SK-N-SH (cell line): ENCODE measurements around the gene CFAP92.

ENCODE experiments used
- NRF1 ChIP-seq: IDR thresholded peaks from 2 replicates; pipeline ENCODE4 v1.6.1; 2012; ENCODE audit warnings: low read depth, mild to moderate bottlenecking, low read length
- POLR2AphosphoS5 ChIP-seq: IDR thresholded peaks from 2 replicates; pipeline ENCODE4 v1.6.1; 2012; ENCODE audit warnings: low read depth, low read length
- YY1 ChIP-seq: IDR thresholded peaks from 2 replicates; pipeline ENCODE4 v1.4.0; 2012; ENCODE audit warnings: low read depth, mild to moderate bottlenecking
- TF ChIP-seq, protein P1 (sequence below): fragments of 200-600 bp; sonication (generic); IDR thresholded peaks from 2 replicates; pipeline ENCODE4 v1.6.1; 2017; ENCODE audit warnings: antibody characterized with exemption, mild to moderate bottlenecking, moderate library complexity
- TF ChIP-seq, protein P2 (sequence below): IDR thresholded peaks from 2 replicates; pipeline ENCODE4 v1.4.0; 2012; ENCODE audit warnings: low read depth, borderline replicate concordance

DNA sequence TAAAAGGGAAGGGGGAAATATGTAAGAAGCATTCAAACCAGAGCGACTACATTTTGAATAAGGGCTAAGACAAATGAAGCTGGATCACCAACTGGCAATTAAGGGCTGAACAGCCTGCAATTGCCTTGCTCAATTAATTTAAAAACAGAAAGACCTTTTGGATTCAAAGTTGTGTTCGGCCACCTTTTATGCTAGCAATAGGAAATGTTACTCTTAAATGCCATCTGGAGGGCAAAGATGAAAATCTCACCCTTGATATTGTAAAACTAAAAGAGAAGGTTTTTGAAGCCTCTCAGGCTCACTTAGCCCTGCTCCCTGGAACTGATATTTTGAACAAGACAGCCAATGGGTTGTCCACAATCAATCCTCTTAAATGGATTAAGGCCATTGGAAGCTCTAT, 70.3 kb downstream of the CFAP92 start:
- TF ChIP-seq, protein P1, sequence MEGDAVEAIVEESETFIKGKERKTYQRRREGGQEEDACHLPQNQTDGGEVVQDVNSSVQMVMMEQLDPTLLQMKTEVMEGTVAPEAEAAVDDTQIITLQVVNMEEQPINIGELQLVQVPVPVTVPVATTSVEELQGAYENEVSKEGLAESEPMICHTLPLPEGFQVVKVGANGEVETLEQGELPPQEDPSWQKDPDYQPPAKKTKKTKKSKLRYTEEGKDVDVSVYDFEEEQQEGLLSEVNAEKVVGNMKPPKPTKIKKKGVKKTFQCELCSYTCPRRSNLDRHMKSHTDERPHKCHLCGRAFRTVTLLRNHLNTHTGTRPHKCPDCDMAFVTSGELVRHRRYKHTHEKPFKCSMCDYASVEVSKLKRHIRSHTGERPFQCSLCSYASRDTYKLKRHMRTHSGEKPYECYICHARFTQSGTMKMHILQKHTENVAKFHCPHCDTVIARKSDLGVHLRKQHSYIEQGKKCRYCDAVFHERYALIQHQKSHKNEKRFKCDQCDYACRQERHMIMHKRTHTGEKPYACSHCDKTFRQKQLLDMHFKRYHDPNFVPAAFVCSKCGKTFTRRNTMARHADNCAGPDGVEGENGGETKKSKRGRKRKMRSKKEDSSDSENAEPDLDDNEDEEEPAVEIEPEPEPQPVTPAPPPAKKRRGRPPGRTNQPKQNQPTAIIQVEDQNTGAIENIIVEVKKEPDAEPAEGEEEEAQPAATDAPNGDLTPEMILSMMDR, result no peak
- TF ChIP-seq POLR2AphosphoS5 (no peak), YY1 (no peak), NRF1 (no peak)
- TF ChIP-seq, protein P2, sequence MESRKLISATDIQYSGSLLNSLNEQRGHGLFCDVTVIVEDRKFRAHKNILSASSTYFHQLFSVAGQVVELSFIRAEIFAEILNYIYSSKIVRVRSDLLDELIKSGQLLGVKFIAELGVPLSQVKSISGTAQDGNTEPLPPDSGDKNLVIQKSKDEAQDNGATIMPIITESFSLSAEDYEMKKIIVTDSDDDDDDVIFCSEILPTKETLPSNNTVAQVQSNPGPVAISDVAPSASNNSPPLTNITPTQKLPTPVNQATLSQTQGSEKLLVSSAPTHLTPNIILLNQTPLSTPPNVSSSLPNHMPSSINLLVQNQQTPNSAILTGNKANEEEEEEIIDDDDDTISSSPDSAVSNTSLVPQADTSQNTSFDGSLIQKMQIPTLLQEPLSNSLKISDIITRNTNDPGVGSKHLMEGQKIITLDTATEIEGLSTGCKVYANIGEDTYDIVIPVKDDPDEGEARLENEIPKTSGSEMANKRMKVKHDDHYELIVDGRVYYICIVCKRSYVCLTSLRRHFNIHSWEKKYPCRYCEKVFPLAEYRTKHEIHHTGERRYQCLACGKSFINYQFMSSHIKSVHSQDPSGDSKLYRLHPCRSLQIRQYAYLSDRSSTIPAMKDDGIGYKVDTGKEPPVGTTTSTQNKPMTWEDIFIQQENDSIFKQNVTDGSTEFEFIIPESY, result no peak
